ENCODE results near the gene PSMB4. TPM values are rescaled to one million over a fixed set of nuclear protein-coding genes. Genes with fewer than 3 reads are reported as not detected.

The PSMB4 gene
- total RNA-seq: 352 and 425 TPM in 2 replicates

DNA sequence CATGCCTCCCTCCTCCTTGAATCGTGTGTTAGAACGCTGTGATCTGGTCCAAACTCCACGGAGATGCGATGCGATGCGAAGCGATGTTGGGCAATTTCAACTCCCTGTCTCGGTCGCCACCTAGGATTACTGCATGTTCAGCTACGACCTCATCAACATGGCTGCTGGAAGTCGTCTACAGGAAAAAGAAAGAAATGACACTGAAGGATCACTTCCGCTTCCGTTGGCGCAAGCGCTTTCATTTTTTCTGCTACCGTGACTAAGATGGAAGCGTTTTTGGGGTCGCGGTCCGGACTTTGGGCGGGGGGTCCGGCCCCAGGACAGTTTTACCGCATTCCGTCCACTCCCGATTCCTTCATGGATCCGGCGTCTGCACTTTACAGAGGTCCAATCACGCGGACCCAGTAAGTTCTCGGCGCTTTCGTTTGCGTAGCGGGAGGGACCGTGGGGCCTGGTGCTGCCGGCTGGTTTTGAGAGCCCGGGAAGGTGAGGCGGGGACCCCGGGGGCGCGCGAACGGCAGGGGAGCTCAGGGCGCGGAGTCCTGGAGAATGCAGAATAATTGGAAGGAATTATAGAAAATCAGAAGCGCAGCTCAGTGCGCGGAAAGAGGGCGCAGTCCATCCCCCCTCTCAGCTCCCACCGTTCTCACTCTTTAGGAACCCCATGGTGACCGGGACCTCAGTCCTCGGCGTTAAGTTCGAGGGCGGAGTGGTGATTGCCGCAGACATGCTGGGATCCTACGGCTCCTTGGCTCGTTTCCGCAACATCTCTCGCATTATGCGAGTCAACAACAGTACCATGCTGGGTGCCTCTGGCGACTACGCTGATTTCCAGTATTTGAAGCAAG is at the start of gene PSMB4:
PSMB4 (plus strand) TSS at position 250 of the 848 bp plus-strand sequence; CDS start at position 265, 15 bp downstream.

DNA sequence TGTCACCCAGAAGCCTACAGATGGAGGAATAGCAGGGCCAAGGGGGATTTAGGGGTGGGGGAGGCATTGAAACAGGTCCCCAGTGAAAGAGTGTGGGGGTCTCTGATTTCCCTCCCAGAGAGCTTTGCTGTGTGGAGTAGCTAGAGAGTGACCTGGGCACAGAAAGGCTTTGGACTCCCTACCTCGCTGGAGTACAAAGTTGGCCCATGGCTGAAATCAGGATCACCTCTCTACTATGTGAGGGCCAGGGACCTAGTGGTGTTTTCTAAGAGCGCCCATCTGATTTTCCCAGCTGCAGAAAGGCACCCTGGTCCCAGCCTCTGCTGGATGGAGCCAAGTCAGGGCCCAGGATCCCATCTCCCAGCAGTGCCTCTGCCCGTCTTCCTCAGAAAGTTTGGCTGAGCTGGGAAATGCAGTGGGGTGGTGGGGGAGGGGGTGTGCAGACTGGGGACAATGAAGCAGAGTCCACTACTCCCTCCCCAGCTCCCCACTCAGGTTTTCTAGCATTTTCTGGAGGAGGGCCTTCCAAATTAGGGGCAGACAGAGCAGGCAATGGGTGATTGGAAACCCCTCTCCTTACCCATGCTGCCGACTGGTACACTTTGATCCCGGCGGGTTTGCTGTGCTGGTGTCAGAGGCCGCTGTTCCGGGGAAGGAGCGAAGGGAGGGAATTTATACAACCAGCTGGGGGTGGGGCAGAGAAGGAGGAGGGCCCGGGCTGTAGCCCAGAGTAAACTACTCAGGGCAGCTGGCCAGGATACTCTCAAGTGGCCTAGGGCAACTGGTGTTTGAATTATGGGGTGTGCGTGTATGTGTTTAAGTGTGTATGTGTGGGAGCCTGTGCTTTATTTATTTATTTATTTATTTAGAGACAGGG is 27.1 kb upstream of the PSMB4 start, which contains the start of gene SELENBP1:
SELENBP1 (minus strand) TSS at position 648 of the 877 bp plus-strand sequence; CDS start at position 584, 64 bp downstream.

Other genes starting within 250 kb of the PSMB4 start
- gene TNFAIP8L2, start 242.9 kb upstream of the PSMB4 start, total RNA-seq: not detected in 2 replicates
- 5.6 and 6.7 TPM in 2 replicates for gene LYSMD1, start 233.7 kb upstream of the PSMB4 start, total RNA-seq
- gene SCNM1, start 233.4 kb upstream of the PSMB4 start, total RNA-seq: 18.4 and 23.9 TPM in 2 replicates
- gene TMOD4, start 223.6 kb upstream of the PSMB4 start, total RNA-seq: 0.22 TPM in 1 of 2 replicates, not detected in the other
- gene VPS72, start 209.4 kb upstream of the PSMB4 start, total RNA-seq: 50.7 and 54.9 TPM in 2 replicates
- gene PIP5K1A, start 201.0 kb upstream of the PSMB4 start, total RNA-seq: 66.1 and 76.1 TPM in 2 replicates
- gene PSMD4, start 144.8 kb upstream of the PSMB4 start, total RNA-seq: 243 and 344 TPM in 2 replicates
- gene ZNF687, start 117.3 kb upstream of the PSMB4 start, total RNA-seq: 12.5 and 12.6 TPM in 2 replicates
- 47.9 and 74.1 TPM in 2 replicates for gene PI4KB, start 72.2 kb upstream of the PSMB4 start, total RNA-seq
- gene RFX5, start 52.3 kb upstream of the PSMB4 start, total RNA-seq: 29.6 and 32.4 TPM in 2 replicates
- gene SELENBP1, start 26.9 kb upstream of the PSMB4 start, total RNA-seq: 22.2 and 25.0 TPM in 2 replicates
- 16.7 and 18.0 TPM in 2 replicates for gene POGZ, start 59.9 kb downstream of the PSMB4 start, total RNA-seq
- 0.11 and 0.12 TPM in 2 replicates for gene CGN, start 111.8 kb downstream of the PSMB4 start, total RNA-seq
- gene TUFT1, start 140.7 kb downstream of the PSMB4 start, total RNA-seq: 4.5 and 8.5 TPM in 2 replicates
- gene SNX27, start 212.5 kb downstream of the PSMB4 start, total RNA-seq: 36.2 and 40.7 TPM in 2 replicates